K562 (cell line): Measurements from ENCODE around the gene MAPK8IP1. TPM values are rescaled to one million over a fixed set of nuclear protein-coding genes. Genes with fewer than 3 reads are reported as not detected.

Experiments used
- EP300 ChIP-seq: IDR thresholded peaks from 2 replicates; pipeline ENCODE4 v1.6.1; 2012; ENCODE audit warnings: low read length, improper control_type of control experiment
- FOXP1 ChIP-seq: sonication (generic); formaldehyde crosslinking; IDR thresholded peaks from 2 replicates; pipeline ENCODE4 v1.8.0; 2022; ENCODE audit warnings: mild to moderate bottlenecking, missing genetic modification reagents
- NR2C1 ChIP-seq, 2 experiments: fragments of 450-650 bp; IDR thresholded peaks; 2 replicates each; pipeline ENCODE4 v1.6.1; 2017; ENCODE audit warnings: mild to moderate bottlenecking in 2 of 2, antibody characterized with exemption in 1 of 2, inconsistent platforms in 1 of 2, missing compliant biosample characterization in 1 of 2, missing genetic modification characterization in 1 of 2
- NR3C1 ChIP-seq: sonication (generic); formaldehyde crosslinking; IDR thresholded peaks from 2 replicates; pipeline ENCODE4 v1.8.1; 2022; ENCODE audit warnings: missing genetic modification reagents
- SRF ChIP-seq, 2 experiments: fragments of 250-450, 450-650 bp in 1 of 2; sonication (Bioruptor Pico) in 1 of 2; sonication (generic) in 1 of 2; formaldehyde crosslinking; IDR thresholded peaks; 2 replicates each; pipeline versions ENCODE4 v1.5.0 to v1.5.1; 2020 to 2022; ENCODE audit warnings: mild to moderate bottlenecking in 1 of 2, missing genetic modification reagents in 1 of 2
- TEAD4 ChIP-seq, 2 experiments: sonication (generic) in 1 of 2; formaldehyde crosslinking in 1 of 2; IDR thresholded peaks; 2 replicates each; pipeline versions ENCODE4 v1.6.1 to v1.8.0; 2012 to 2022; ENCODE audit warnings: borderline replicate concordance in 1 of 2, inconsistent platforms in 1 of 2, low read length in 1 of 2, mild to moderate bottlenecking in 1 of 2, missing genetic modification reagents in 1 of 2
- YY1 ChIP-seq, 3 experiments: IDR thresholded peaks; 2 replicates each; pipeline ENCODE4 v1.6.1; 2011; ENCODE audit warnings: low read length in 2 of 3, mild to moderate bottlenecking in 2 of 3, moderate library complexity in 2 of 3, borderline replicate concordance in 1 of 3, control low read depth in 1 of 3, low read depth in 1 of 3; ENCODE audit not compliant: insufficient read depth in 3 of 3, insufficient replicate concordance in 2 of 3, control insufficient read depth in 1 of 3, insufficient read length in 1 of 3; ENCODE audit errors: extremely low read depth in 1 of 3
- ZNF766 ChIP-seq: fragments of 200-800 bp; sonication (Bioruptor generic); conservative IDR thresholded peaks from 2 replicates; pipeline ENCODE4 v1.6.1; 2016; ENCODE audit warnings: missing genetic modification characterization, missing compliant biosample characterization
- ZNF780A ChIP-seq: fragments of 250-450 bp; sonication (Bioruptor Pico); IDR thresholded peaks from 2 replicates; pipeline ENCODE4 v1.5.0; 2021; ENCODE audit warnings: mild to moderate bottlenecking
- polyA plus RNA-seq, 8 experiments: library from polyadenylated mRNA; depleted of rRNA in 4 of 8; stranded (reverse) in 5 of 8; unstranded in 3 of 8; fragments of >200 nt; fragmentation: Nextera tagmentation in 2 of 8; fragmentation: Illumina TruSeq in 1 of 8; extraction: Ambion mirVana in 2 of 8; extraction: Trizol in 1 of 8; gene quantifications; 2 replicates each; pipeline versions ENCODE4 v1.2.1 to v1.2.3, GENCODE V29; 2011 to 2014; ENCODE audit warnings: inconsistent platforms in 1 of 8, missing spikeins in 1 of 8
- total RNA-seq, 7 experiments: library from RNA; depleted of rRNA in 6 of 7; stranded (reverse); fragments of >200 nt in 6 of 7; fragmentation: Illumina TruSeq in 2 of 7; extraction: Trizol in 2 of 7; gene quantifications; 2 replicates each; pipeline versions ENCODE4 v1.2.1 to v1.2.3, GENCODE V29; 2011 to 2021; ENCODE audit warnings: low replicate concordance in 1 of 7
- TF ChIP-seq, protein P1 (sequence below): fragments of 250-450 bp; sonication (Bioruptor Pico); IDR thresholded peaks from 2 replicates; pipeline ENCODE4 v1.9.0; 2021; ENCODE audit warnings: mild to moderate bottlenecking, inconsistent platforms
- TF ChIP-seq, protein P2 (sequence below): fragments of 250-450 bp; sonication (Bioruptor Pico); IDR thresholded peaks from 2 replicates; pipeline ENCODE4 v1.5.0; 2021

Gene MAPK8IP1
- total and polyA plus RNA-seq, 9 of the 15 experiments (the other 6 are each of a cell fraction or from before 2014, with no cell fraction given), result 0.13 to 6.9 (median 2.5) TPM

DNA sequence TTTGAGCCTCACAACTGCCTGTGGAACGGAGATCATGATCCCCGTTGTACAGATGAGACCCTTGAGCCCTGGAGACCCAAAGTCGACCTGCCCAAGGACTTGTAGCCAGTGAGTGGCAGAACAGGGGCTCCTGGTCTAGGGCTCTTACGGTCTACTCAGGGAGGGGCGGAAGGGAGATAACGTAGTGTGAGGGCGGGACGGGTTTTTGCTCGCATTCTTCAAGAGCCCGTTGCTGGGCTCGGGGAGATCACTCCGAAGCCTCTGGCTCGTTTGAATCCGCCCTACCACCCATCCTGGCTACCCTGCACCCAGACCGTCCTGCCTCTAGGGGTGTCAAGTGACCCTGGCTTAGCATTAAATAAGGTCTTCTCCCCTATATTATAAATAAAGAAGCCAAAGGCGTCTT lies 37.5 kb upstream of the MAPK8IP1 start (continued):
- 0 out of 4 replicates have a peak, but pooled peaks of 1 of the 2 experiments have one; percentile 35 for TF ChIP-seq SRF (CRISPR knock-in tag; IDR thresholded peaks at IDR 0.05)
- TF ChIP-seq, protein P1, sequence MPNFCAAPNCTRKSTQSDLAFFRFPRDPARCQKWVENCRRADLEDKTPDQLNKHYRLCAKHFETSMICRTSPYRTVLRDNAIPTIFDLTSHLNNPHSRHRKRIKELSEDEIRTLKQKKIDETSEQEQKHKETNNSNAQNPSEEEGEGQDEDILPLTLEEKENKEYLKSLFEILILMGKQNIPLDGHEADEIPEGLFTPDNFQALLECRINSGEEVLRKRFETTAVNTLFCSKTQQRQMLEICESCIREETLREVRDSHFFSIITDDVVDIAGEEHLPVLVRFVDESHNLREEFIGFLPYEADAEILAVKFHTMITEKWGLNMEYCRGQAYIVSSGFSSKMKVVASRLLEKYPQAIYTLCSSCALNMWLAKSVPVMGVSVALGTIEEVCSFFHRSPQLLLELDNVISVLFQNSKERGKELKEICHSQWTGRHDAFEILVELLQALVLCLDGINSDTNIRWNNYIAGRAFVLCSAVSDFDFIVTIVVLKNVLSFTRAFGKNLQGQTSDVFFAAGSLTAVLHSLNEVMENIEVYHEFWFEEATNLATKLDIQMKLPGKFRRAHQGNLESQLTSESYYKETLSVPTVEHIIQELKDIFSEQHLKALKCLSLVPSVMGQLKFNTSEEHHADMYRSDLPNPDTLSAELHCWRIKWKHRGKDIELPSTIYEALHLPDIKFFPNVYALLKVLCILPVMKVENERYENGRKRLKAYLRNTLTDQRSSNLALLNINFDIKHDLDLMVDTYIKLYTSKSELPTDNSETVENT (CRISPR knock-in tag), result no peak
- TF ChIP-seq, protein P2, sequence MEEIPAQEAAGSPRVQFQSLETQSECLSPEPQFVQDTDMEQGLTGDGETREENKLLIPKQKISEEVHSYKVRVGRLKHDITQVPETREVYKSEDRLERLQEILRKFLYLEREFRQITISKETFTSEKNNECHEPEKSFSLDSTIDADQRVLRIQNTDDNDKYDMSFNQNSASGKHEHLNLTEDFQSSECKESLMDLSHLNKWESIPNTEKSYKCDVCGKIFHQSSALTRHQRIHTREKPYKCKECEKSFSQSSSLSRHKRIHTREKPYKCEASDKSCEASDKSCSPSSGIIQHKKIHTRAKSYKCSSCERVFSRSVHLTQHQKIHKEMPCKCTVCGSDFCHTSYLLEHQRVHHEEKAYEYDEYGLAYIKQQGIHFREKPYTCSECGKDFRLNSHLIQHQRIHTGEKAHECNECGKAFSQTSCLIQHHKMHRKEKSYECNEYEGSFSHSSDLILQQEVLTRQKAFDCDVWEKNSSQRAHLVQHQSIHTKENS (CRISPR knock-in tag), result no peak
- no peak for TF ChIP-seq ZNF766 (CRISPR knock-in tag)
- 0 out of 2 replicates have a peak, but pooled peaks have one; percentile 9 for TF ChIP-seq TEAD4 (IDR thresholded peaks at IDR 0.05; ENCODE audit: low read length)
- TF ChIP-seq TEAD4 (CRISPR knock-in tag; IDR thresholded peaks at IDR 0.05; ENCODE audit: borderline replicate concordance), result no peak
- no peak for TF ChIP-seq ZNF780A
- no peak for TF ChIP-seq FOXP1 (CRISPR knock-in tag)
- peak in 2 of 3 experiments; percentile 21 for TF ChIP-seq YY1 (IDR thresholded peaks at IDR 0.05; ENCODE audit: borderline replicate concordance in 1 of 3, control insufficient read depth in 1 of 3, extremely low read depth in 1 of 3, insufficient read depth in 3 of 3, insufficient read length in 1 of 3, insufficient replicate concordance in 2 of 3, low read depth in 1 of 3, low read length in 2 of 3)
- 0 out of 2 replicates have a peak, but pooled peaks have one; percentile 2 for TF ChIP-seq NR3C1 (CRISPR knock-in tag)
- no peak for TF ChIP-seq NR2C1 (IDR thresholded peaks at IDR 0.05)
- TF ChIP-seq NR2C1 (tag; IDR thresholded peaks at IDR 0.05), result no peak
- TF ChIP-seq EP300, result no peak
